ENCODE results near the gene KCNJ13.

The KCNJ13 gene

DNA sequence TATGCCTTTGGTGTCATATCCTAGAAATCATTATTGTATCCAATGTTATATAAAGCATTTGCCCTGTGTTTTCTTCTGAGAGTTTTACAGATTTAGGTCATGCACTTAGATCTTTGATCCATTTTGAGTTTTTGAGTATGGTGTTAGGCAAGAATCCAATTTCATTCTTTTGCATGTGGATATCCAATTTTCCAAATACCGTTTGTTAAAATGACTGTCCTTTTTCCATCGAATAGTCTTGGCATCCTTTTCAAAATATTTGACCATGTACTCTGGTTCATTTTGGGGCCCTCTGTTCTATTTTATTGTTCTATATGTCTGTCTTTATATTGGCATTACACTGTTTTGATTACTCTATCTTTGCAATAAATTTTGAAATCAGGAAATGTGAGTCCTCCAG, 23.8 kb upstream of the KCNJ13 start:
- H3K4me3 ChIP-seq (ENCODE audit: low read depth, low read length), result no peak overlapping the region
- no peak for DNase-seq (ENCODE audit: low read depth)
- TF ChIP-seq, protein P1, sequence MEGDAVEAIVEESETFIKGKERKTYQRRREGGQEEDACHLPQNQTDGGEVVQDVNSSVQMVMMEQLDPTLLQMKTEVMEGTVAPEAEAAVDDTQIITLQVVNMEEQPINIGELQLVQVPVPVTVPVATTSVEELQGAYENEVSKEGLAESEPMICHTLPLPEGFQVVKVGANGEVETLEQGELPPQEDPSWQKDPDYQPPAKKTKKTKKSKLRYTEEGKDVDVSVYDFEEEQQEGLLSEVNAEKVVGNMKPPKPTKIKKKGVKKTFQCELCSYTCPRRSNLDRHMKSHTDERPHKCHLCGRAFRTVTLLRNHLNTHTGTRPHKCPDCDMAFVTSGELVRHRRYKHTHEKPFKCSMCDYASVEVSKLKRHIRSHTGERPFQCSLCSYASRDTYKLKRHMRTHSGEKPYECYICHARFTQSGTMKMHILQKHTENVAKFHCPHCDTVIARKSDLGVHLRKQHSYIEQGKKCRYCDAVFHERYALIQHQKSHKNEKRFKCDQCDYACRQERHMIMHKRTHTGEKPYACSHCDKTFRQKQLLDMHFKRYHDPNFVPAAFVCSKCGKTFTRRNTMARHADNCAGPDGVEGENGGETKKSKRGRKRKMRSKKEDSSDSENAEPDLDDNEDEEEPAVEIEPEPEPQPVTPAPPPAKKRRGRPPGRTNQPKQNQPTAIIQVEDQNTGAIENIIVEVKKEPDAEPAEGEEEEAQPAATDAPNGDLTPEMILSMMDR (conservative IDR thresholded peaks at IDR 0.05; ENCODE audit: low read depth, low read length), result no peak

DNA sequence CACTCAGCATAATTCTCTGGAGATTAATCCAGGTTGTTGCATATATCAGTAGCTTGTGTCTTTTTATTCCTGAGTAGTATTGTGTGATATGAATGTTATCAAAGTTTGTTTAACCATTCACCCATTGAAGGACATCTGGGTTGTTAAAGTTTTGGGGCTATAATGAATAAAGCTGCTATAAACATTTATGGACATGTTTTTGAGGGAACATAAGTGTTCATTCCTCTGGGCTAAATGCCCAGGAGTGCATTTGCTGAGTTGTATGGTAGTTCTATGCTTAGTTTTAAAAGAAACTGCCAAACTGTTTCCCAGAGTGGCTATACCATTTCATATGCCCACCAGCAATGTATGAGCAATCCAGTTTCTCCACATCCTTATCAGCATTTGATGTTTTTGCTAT, 21.8 kb upstream of the KCNJ13 start:
- H3K4me3 ChIP-seq (ENCODE audit: low read depth, low read length), result no peak overlapping the region
- TF ChIP-seq, protein P1 (conservative IDR thresholded peaks at IDR 0.05; ENCODE audit: low read depth, low read length), result no peak
- no peak for DNase-seq (ENCODE audit: low read depth)

DNA sequence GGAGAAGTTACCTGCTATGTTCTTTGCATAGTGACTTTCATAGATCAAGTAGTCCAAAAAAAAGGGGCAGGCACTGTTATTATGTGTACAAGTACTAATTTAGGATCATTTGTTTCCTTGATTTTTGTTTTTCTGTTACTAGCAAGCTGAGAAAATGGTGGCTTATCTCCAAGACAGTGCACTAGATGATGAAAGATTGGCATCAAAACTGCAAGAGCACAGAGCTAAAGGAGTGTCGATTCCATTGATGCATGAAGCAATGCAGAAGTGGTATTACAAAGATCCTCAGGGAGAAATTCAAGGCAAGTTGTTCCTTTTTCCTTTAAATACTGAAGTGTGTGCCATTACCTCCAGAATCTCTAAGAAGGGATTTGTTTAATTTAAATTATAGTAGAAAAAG, 19.6 kb upstream of the KCNJ13 start:
- TF ChIP-seq, protein P1 (conservative IDR thresholded peaks at IDR 0.05; ENCODE audit: low read depth, low read length), result no peak
- H3K4me3 ChIP-seq (ENCODE audit: low read depth, low read length), result no peak overlapping the region
- peak; percentile 48 for DNase-seq (ENCODE audit: low read depth)

DNA sequence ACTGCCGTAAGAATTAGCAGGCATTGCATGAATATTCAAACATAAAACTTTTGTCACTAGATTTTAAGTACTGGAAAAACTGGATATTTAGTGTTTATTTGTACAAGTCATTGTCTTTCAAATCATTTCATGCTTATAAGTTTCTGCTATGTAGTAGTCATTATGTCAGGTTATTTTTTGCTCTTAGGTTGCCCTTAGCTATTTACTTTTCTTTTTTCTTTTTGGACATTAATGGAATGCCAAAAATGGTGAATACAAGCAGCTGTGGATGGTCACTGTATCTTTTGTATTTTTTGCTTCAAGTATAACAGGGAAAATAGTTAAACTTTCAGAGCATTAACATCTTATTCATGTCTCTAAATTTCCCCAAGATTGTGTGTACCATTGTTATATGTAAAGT, 18.6 kb upstream of the KCNJ13 start:
- TF ChIP-seq, protein P1 (conservative IDR thresholded peaks at IDR 0.05; ENCODE audit: low read depth, low read length), result no peak
- no peak for DNase-seq (ENCODE audit: low read depth)
- H3K4me3 ChIP-seq (ENCODE audit: low read depth, low read length), result no peak overlapping the region

DNA sequence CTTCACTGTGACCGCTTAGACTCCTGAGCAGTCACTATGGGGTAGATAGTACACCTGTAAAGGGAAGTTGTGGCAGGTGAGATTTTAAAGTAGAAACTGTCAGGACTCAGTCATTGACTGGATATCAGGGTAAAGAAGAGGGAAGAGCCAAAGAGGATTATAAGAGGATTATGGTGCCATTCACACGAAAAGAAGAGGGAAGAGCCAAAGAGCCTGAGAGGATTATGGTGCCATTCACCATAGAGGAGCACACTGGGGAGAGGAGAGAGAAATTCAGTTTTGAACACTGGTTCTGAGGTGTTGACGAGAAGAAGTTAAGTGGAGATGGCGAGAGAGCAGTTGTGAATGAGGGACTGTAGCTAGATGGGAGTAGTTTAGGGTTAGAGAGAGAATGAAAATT, 16.9 kb upstream of the KCNJ13 start:
- TF ChIP-seq, protein P1 (conservative IDR thresholded peaks at IDR 0.05; ENCODE audit: low read depth, low read length), result no peak
- no peak for DNase-seq (ENCODE audit: low read depth)
- H3K4me3 ChIP-seq (ENCODE audit: low read depth, low read length), result no peak overlapping the region

DNA sequence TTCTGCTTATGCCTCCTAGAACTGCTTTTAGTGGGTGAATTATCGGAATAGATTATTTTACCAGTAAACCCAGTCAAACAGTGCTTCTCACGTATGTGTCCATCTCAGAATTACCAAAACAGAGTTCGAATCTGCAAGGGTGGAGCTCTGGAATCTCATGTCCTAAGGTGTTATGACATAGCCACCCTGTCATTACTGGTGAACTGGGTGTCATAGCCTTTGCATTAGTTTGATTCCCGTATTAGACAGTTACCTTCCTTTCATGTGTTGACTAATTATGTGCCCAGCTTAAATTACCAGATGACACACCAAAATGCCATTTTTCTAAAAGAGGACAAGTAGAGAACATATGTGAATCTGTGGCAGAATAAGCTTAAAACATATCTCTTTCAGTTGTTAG, 15.2 kb upstream of the KCNJ13 start:
- DNase-seq (ENCODE audit: low read depth), result no peak
- TF ChIP-seq, protein P1 (conservative IDR thresholded peaks at IDR 0.05; ENCODE audit: low read depth, low read length), result no peak
- H3K4me3 ChIP-seq (ENCODE audit: low read depth, low read length), result no peak overlapping the region

DNA sequence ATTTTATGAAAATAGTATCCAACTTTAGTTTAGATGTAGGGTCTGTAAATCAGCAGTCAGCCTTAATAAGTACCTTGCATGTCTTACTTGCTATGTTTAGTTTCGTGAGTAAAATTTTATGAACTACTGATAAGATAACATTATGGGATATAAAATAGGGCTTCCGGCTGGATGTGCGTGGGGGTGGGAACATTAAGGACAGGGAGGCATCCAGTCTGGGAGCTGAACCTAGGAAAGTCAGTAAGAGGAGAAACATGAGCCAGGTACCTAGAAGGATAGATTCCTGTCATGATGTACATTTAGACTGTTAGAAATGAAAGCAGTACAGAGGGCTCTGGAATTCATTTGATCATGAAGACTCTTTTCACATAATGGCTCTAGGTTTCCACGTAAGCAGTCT, 12.7 kb upstream of the KCNJ13 start:
- TF ChIP-seq, protein P1 (conservative IDR thresholded peaks at IDR 0.05; ENCODE audit: low read depth, low read length), result no peak
- H3K4me3 ChIP-seq (ENCODE audit: low read depth, low read length), result no peak overlapping the region
- no peak for DNase-seq (ENCODE audit: low read depth)

All from choroid plexus epithelial cell (primary cell).